Activated CD4-positive, alpha-beta T cell treated with anti-CD3 and anti-CD28 coated beads, Interleukin-10, Interleukin-2, amounts not matched to agents 100 ng/mL and 50 ng/mL, durations not matched to agents 16 hours and 8 hours (primary cell): ENCODE data around the gene CCNF.
A peak's percentile ranks its signal among the peaks of the same experiment; 100 is the strongest.

Experiments
- DNase-seq: peaks from one replicate; pipeline ENCODE4 v3.0.0-alpha.2; 2020

CCNF gene

DNA sequence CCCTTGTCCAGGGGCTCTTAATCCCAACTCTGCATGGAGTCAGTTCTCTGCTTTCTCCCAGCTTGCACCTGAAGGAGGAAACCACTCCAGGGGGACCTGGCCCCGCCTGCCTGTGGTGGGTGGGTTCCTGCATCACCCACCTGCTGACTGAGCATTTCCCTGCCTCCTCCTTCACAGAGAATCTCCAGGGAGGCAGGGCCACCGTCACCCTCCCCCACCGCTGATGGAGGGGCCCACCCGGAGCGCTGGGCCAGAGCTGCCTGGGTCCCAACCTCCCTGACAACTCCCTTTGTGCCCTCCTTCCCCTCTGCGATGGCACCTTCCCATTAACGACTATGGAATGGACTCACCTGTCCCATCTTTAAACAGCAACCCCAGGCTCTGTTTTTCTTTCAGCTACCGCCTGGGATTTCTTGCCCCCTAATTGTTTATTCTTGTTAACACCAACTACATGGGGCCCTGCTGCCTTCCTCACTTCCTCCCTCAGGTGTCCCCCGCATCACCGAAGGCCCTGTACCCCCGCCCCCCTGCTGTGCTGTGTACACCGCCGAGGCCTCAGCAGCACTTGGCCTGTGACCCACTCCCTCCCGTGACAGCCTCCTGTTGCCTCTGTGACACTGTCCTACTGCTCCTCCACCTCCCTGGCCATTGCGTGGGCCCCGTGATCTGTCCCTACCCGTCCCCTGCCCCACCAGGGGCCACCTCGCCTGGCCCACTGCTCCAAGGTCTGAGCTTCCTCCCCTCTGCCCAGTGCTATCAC is 29.8 kb downstream of the CCNF start:
- no peak for DNase-seq

DNA sequence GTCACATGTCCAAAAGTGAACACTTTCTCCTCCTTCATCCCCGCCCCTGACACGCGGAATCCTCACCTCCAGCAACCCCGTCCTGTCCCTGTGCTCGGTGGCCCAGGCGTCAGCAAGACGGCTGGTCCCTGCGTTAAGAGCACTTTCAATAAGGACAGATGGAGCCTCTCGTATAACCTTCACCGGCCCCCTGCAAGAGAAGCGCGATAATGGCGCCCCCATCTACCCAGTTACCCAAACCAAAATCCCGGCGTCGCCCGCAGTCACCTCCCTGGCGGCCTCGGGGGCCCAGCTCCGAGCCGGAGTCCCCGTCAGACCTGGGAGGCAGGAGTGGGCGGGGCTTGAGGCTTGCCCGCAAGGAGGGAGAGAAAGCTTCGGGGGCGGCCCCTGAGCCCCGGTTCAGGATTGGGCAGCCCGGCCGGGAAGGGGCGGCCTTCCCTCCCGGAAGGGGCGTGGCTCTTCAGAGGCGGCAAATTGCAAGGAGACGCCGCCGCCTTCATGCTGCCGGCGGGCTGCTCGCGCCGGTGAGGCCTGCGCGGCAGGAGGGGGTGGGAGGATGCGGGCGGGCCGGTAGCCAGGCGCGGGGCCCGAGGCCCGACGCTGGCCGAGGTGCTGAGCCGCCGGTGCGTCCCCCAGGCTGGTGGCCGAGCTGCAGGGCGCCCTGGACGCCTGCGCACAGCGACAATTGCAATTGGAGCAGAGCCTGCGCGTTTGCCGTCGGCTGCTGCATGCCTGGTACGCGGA is 30.6 kb downstream of the CCNF start, which contains the start of gene TEDC2:
TEDC2 (plus strand) TSS at position 463 of the 744 bp plus-strand sequence; CDS start at position 499, 36 bp downstream.
- peak; percentile 99 for DNase-seq

- no peak for DNase-seq
Measured at GRCh38 chr16:2460391-2460713, 31.1 kb downstream of the CCNF start.

DNA sequence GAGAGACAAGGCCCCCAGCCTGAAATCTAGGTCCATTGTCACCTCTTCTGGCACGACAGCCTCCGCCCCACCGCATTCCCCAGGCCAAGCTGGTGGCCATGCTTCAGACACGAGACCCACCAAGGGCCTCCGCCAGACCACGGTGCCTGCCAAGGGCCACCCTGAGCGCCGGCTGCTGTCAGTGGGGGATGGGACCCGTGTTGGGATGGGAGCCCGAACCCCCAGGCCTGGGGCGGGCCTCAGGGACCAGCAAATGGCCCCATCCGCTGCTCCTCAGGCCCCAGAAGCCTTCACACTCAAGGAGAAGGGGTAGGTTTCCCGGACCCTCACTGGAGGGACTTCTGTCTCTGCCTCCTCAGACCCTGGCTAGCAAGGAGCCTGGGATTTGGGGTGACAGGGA is 31.7 kb downstream of the CCNF start:
- no peak for DNase-seq

- DNase-seq: no peak
Measured at GRCh38 chr16:2462031-2462866, 33.0 kb downstream of the CCNF start.

GRCh38 chr16:2464333-2464732 is 35.1 kb downstream of the CCNF start:
- DNase-seq: no peak

GRCh38 chr16:2465653-2466415 is 36.6 kb downstream of the CCNF start:
- DNase-seq: no peak

- no peak for DNase-seq
Measured at GRCh38 chr16:2466667-2467527, 37.6 kb downstream of the CCNF start.

DNA sequence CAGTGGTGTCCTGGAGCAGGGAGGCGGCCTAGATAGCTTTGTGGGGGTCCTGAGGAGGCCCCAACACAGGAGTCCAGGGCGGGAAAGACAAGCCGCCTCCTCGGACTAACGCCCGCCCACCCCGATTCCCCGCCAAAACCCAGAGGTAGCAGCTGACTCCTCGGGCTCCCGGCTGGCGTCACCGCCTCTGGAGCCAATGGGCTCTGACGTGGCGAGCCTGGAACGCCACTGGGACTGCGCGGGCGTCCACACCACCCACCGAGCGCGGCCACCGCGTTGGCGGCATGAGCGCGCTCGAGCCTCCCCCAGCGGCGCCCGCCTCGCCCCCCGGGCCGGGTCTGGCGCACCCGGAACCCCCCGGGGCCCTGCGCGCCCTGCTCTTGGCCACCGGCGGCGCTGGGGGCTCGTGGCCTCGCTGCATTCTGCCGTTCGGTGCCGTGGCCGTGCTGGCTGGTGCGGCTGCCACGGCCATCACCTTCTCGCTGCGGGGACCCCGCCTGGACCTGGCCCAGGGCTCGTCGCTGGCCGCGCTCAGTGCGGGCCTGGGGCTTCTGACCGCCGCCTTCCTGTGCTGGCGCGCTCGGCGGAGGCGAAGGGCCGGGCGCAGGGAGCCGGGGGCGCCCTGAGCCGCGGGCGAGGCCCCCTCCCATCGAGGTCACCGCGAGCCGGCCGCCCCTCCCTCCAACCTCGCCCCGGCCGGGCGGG is 38.4 kb downstream of the CCNF start:
- no peak for DNase-seq

DNA sequence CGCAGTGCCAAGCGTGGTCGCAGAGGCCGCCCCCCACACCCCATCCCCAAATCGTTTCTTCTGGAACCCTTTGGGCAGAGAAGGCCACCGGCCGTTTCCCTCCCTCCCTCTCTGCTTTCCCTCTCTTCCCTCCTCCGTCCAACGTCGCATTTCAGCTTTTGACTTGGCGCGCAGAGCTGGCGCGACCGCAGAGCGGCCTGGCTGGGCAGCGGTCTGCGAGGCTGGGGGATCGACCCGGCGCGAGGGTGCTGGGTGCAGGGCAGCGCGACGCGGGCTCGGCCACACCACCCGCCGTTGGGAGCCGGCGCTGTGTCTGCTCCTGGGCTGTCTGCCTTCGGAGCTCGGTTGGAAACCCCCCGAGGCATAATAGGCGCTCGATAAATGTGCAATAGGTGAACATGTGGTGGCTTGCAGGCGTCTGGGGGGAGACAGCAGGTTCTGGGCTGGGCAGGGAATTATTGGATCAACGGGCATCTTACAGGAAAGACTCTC is 39.0 kb downstream of the CCNF start:
- no peak for DNase-seq

DNA sequence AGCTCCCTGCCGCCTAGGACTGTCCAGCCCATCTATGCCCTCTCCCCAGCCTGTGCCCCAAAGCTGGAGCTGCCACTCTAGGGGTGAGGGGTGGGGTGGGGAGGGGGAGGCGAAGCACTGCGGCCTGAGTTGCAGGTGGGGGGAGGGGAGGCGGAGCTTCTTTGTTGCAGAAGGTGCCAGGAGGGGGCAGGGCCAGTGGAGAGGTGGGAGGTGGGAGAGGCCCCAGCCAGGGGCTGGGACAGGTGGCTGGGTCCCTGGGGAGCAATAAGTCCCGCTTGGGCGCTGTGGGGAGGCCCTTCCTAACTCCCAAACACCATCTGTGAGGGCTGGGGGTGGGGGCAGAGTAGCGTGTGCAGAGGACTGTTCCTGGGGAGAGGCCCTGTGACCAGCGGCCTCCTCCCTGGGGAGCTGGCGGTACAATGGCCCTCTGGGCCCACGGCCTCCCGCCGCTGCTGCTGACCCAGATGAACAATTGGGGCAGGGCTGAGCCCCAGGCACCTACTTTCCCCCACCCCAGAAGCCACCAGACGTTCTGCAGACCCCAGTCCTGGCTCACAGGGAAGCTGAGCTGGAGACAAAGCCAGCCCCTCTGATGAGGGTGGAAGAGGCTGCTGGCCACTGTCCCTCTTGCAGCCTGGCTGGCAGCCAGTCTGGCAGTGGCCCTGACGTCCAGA is 39.6 kb downstream of the CCNF start:
- no peak for DNase-seq

GRCh38 chr16:2469399-2470233 is 40.4 kb downstream of the CCNF start:
- DNase-seq: no peak

- DNase-seq: no peak
Measured at GRCh38 chr16:2470234-2470601, 41.0 kb downstream of the CCNF start.

DNA sequence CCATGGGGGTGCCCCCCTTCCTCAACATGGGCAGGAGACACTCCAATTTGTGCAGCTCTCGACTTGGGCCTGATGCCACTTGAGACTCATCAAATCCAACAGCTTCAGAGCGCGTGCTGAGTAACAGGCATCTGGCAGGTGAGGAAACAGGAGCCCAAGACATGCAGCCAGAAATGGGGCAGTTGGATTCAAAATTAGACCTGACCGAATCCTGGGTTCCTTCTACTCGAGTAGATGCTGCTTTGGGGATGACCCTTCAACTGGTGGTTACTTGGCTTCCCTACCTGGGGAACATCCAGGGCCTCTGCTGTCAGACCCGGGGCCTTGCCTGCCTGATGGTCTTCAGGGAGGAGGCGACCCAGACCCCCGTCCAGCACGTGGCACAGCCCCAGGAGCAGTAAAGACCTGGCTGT is 41.4 kb downstream of the CCNF start:
- DNase-seq: no peak

DNA sequence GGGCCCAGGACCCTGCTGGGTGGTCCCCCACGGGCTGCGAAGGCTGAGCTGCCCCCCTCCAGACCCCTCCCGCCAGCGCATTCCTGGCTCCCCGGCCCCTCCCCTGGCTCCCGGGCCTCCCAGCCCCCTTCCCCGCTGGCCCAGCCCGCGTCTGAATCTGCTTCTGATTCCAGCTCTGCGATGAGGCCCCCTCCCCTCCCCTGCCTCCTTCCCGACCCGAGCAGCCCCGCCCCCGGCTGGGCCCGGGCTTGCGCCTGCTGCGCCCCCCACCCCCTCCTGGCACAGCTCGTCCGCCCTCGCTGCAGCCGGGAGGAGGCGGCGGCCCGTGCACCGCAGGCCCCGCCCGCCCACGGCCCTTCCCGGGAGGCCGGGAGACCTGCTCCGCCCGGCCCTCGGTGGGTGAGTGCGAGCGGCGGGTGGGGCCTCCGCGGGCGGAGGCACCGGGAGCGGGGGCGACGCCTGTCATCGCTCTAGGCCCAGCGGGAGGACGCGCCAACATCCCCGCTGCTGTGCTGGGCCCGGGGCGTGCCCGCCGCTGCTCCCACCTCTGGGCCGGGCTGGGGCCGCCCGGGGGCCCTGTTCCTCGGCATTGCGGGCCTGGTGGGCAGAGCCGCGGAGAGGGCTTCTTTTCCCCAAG is 41.9 kb downstream of the CCNF start, which contains the start of gene NTN3:
NTN3 (plus strand) TSS at position 282 of the 637 bp plus-strand sequence. CDS start 405 bp downstream, outside the sequence.
- DNase-seq: no peak

- DNase-seq: no peak
Measured at GRCh38 chr16:2471653-2472487, 42.6 kb downstream of the CCNF start.

DNA sequence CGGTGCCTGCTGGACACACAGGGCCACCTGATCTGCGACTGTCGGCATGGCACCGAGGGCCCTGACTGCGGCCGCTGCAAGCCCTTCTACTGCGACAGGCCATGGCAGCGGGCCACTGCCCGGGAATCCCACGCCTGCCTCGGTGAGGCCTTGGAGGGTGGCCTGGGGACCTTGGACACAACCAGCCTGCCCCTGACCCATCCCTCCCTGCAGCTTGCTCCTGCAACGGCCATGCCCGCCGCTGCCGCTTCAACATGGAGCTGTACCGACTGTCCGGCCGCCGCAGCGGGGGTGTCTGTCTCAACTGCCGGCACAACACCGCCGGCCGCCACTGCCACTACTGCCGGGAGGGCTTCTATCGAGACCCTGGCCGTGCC is 43.2 kb downstream of the CCNF start:
- DNase-seq: no peak
